GM21360 (cell line): ENCODE results near the gene ADCY1.
"Not testable (repeated sequence)": the region's sequence is repeated elsewhere in the genome, so short reads cannot be mapped to it uniquely, and the experiment has no call there.

Source experiments
- ATAC-seq: cut with Tn5 transposase; IDR thresholded peaks from one replicate; pipeline ENCODE4 v1.9.1; 2021; ENCODE audit warnings: mild to moderate bottlenecking, moderate library complexity; ENCODE audit not compliant: unreplicated experiment

The ADCY1 gene

DNA sequence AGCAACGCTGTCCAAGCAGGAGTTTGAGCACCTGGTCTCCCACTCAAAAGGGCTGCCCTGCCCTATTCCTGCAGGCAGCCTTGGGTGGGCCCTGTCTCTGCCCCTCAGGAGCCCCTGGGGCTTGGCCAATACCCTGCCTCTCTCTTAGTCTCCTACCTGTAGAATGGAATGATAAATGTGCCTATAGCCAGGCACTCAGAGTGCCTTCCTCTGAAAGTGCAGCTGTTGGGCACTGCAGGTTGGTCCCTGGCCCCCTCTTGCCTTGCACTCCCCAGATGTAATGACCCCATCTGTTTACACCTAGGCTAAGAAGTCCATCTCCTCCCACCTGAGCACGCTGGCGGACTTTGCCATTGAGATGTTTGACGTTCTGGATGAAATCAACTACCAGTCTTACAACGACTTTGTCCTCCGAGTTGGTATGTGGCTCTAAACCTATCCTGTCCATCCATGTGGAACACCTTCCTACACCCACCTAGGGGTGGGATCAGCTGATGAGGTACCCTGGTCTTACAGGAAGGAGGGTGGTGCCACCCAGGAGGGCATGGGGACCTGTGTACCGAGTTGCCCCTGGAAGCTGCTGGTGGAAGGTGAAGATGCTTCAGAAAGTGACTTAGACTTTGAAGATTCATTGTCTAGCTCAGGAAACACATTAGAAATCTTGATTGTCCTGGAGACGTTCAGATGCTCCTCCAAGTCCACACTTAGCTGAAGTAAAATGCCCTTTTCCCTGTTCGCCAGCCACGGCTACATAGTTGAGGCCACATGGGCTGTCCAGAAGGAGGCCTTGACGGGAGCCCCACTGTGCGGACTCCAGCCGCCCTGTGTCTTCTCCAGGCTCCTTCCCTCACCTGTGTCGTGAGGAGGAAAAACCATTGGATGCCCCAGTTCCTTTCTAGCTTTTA lies 134.1 kb downstream of the ADCY1 start:
- ATAC-seq, result no peak

DNA sequence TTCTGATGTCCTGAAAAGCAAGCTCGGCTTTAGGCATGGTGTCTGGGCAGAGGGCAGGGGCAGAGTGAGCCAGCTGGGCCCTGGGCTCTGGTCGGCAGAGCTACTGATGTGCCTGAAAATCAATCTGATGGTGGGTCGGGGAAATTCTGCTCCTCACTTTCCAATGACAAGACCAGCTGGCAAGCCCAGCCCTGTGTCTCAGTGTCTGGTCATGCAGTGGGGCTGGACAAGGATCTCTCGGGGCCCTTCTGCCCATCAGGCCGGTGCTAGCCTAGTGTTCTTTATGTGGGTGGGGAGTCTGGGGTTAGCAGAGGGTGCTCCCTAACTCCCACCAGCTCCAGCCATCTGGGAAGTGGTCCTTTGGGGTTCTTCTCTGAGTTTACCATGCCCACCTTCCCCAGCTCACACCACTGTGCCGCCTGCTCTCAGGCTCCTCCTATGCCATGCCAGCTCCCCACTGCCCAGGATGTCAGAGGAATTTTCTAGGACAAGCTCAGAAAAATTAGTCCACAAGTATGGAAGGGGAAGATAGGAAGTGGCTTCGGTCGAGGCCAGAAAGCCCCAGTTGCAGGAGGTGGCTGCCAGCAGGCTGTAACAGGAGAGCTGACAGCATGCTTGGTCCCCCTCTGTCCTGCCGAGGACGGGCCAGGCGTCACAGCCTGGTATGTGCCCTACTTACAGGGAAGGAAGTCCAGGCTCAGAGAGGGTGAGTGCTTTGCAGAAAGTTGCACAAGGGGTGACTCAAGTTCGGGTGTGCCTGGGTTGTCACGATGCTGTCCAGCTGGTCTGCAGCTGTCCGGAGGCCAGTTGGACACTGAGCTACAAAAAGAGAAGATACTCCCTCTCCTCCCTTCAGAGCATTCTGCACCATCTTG lies 135.2 kb downstream of the ADCY1 start:
- no peak for ATAC-seq

DNA sequence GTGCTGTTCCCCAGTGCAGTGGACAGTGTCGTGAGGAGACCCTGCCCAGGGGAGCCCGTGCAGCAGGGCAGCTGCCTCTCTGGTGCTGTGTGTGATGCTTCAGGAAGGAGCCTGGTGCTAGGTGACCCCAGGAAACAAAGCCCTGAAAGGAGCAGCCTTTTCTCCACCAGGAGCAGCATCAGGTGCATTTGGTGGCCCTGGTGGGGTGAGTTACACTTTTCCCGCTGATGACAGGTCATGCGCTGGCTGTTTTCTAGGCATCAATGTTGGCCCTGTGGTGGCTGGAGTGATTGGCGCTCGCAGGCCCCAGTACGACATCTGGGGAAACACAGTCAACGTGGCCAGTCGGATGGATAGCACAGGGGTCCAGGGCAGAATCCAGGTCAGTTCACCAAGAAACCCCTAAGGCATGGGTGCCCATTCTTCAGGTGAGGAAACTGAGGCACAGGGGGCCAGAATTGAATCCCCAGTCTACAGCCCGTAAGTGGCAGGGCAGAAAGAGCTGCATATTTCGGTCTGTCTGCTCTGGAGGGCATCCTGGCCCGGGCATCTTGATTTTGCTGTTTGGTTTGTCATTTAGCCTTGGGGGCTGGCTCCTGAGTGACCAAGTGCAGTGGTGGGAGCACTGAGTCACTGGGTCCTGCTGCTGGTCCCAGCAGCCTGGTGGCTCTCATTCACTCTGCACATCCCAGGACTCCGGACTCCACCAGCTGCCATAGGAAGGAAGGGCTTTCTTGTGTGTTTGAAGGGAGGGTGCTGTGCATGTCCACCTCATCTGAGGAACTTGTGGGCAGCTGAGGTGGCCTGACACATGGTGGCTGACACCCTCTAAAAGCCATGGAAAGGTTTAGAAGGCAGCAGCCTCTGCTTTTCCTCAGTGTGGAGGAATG lies 136.3 kb downstream of the ADCY1 start:
- ATAC-seq, result no peak

DNA sequence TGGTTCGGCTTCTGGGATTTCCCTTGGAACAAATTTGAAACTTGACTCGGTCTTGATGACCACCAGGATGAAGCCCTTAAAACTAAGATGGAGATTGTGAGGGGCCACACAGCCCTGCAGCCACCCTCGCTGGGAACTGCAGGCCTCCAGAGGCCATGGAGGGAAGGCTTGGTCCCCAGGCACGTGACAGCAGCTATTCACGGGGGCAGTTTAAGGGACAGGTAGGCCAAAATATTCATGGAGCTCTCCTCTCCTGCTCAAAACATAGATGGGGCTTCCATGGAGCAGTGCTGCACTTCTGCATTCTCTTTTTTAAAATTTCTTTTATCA lies 137.0 kb downstream of the ADCY1 start:
- no peak for ATAC-seq

DNA sequence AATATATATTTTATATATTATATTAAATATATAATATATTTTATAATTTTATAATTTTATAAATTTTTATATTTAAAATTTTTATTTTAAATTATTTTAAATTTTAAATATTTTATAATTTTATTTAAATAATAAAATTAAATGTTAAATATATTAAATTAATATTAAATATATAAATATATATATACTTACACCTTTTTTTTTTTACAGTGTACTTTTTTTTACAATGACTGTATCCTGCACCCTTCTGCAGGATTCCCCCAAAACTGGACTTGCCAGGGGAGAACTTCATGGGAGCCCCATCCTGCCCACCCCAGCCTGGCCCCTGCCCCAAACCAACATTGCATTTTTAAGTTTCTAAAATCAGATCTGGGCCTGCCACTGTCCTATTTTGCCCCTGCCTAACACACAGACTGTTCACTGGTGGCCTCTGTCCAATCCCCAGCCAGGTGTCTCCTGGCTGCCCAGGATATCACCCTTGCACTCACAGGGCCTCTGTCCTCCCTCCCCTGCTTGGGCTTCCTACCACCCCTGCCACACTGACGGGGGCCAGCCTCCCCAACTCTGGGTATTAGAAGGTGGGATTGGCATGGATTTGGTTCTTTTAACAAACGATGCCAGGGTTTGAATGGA lies 138.0 kb downstream of the ADCY1 start:
- no peak for ATAC-seq

DNA sequence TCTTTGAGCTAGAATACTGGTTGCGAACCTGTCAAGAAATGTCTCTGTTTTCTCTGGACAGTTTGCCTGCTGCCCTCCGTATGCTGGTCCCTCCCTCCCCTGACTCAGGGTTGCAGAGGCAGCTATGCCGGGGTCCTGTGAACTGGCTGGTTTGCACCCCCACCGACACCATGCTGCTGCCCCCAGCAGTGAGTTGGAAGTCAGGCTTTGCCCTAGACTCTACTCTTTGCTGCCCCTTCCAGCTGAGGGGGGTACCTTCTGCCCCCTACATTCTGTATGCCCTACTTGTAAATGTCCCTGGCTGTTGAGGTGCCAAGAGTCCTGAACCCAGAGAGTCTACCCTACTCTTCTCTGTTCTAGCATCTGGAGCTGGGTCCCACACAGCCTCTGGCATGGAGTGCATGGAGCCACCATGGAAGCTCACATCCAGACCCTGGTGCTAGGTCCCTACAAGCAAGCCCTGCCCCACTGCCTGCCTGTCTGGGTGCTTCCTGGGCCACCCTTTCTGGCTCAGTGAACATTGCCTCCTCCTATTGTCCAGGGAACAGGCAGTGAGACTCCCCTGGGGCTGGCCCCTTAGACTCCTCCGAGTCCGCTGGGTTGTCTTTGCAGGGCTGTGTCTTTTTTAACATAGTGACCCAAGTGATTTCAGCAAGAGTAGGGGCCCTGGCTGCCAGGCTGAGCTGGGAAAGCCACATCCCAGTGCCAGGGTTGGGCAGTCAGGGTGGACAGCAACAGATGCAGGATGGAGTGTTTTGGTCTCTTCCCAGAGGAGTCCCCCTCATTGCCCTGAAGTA lies 138.9 kb downstream of the ADCY1 start:
- no peak for ATAC-seq

DNA sequence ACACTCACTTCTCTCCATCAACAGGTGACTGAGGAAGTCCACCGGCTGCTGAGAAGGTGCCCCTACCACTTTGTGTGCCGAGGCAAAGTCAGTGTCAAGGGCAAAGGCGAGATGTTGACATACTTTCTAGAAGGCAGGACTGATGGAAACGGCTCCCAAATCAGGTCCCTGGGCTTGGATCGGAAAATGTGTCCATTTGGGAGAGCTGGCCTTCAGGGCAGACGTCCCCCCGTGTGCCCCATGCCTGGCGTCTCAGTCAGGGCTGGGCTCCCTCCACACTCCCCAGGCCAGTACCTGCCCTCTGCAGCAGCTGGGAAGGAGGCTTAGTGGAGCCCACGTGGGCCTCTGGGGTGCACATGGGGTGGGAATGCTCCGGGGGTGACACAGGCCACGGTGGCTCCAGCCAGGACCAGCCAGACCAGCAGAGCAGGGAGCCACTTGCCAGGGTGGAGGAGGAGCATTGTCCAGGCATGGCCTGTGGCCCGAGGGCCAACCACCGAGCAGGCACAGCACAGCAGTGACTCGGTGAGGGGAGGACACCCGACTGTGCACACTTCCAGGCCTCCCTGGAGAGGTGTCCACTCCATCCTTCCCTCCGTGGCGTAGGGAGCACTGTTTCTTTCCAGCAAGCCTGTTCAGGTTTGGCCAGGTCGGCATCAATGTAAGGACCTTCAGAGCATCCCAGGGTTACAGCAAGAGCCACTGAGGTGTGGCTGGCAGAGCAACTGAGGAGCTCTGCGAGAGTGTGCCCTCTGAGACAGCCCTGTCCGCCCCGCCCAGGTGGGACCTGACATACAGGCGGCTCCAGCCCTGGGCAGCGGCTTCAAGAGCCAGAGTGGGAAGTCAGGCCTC lies 139.7 kb downstream of the ADCY1 start:
- no peak for ATAC-seq

DNA sequence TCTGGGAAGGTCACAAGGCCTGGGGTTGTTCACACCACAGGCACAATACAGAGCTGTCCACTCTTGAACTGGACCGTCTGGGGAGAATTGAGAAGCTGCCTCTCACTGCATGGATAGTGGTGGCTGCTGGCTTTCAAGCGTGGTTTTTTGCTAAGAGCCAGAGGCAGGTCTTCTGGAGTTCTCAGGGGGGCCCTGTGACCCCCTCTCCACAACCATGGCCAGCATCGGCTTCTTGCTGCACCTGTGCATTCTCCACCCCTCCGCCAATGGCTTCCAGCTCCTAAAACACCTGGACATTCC lies 140.3 kb downstream of the ADCY1 start:
- no peak for ATAC-seq

DNA sequence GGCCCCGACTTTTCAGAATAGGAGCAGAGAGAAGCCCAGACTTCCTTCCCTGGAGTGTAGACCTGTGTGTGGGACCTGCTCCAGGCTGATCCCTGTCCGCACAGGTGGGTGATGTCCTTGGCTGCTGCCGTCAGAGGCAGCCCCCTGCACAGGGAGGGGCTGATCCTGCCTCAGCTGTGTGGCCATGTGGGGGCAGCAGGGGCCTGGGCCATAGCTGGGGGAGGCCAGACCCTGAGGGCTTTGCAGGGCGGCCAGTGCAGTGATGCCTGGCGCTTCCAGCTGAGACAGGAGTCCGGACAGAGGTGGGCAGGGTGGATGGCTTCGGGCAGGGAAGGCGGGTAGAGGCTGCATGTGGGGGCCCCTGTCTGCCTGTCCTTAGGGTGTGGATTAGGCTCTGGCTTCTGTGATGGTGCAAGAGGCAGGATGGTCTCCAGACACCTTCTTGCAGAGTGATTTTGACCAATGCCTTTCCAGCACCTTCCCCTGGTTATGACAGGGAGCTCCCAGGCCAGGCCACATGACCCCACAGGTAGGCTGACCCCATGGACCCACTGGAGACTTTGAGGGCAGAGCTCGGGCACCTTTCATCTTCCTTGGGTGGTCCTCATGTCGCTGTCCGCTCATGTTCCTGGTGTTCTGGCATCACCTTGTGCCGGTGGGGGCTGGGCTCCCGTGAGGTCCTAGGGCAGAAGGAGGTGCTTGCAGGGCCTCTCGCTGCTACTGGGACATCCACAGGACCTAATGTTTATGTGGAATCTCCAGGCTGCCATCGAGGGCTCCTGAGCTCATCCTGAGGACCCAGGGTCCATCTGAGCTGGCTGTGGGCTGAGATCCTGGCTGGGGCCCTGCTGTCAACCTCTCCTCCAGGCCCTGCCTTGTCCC lies 141.5 kb downstream of the ADCY1 start:
- no peak for ATAC-seq

DNA sequence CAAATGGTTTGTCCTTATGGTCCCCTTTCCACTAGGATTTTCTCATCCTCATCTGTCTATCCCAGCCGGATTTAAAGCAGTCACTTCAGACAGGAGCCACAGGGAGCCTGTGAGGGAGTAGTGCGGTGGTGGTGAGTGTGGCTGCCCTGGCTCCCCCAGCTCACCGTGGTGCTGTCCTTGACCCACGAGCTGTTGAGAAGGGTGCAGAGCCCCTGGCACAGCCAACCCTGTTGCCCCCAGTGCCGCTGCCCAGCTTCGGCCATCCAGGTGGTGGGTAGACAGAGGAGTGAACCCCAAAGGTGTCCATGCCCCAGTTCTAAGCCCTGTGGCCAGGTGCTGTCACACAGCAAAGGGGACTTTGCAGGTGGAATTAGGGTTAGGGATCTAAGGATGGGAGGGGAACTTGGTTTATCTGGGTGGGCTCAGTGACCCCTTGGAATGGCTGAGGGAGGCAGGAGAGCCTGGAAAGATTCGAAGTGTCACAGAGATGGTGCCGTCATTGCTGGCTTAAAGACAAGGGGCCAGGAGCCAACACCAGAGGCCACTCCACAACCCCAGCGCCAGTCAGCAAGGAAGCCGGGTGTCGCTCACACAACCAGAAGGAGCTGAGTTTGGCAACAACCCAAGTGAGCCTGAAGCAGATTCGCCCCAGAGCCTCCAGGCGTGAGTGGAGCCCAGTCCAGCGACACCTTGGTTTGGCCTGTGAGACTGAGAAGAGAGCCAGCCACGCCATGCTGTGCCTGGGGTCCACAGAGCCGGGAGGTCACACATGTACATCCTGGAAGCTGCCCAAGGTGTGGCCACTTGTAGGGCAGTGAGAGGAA lies 142.4 kb downstream of the ADCY1 start:
- no peak for ATAC-seq

DNA sequence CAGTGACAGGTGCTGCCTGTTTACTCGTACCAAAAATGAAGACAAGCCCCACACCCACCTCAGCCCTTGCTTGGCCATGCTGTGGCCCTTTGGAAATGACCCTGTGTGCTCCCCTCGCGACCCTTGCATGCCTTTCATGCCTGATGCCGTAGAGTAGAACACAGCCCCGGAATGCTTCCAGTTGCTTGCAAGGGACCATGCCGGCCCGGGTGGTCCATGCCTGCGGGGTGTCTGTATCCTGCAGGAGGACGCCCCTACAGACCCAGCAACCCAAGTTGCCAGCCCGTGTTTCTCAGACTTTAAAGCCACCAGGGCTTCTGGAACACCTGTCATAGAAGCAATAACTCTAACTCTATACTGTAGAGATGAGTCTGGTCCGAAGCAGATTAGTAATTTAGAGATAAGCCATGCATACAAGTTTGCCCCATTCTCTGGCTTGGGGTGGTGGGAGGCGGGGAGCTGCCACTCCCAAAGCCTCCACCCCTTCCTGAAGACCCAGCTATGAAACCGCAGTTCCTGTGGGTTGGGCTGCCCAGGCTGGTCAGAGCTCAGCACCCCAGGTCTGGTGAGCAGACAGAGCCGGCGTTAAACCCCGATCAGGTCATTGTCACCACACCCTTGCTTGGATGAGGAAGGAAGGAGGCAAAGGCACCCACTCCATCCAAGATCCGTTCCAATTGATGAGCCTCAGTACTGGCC lies 143.5 kb downstream of the ADCY1 start:
- no peak for ATAC-seq

DNA sequence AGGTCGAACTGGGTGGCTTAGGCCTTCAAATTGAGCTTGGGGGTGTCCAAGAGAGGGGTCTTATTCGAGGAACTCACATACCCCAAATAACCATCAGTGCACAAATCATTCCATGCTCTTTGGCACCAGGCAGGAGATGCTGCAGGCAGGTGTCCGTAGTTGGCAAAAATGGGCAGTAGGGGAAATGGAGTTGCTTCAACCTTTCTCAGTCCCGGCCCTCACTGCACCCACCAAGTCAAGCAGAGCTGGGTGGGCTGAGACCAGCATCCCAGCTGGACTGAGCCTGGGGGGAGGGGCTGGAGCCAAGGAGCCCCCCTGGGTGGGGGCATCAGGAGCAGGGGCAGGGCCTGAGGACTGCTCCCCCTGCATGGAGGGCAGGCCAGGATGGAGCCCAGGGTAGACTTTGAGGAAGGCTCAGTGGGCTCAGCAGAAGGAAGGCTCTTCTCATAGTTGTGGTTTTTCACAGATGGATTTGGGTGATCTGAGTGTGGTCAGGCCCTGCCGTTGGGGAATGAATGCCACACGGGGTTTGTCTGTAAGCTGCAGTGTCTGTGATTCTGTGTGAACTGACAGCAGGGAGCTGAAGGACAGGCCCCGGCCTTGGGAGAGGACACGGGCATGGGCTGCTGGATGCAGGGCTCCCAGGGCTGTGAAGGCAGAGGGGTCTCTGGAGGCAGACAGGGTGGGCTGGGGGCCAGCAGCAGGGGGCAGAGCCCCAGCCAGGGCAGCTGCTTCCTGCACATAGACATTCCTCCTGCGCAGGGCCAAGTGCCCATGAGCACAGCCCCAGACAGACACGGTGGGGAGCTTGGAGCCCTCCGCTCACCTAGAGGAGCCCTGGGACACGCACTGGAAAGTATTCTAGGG lies 144.5 kb downstream of the ADCY1 start:
- no peak for ATAC-seq

DNA sequence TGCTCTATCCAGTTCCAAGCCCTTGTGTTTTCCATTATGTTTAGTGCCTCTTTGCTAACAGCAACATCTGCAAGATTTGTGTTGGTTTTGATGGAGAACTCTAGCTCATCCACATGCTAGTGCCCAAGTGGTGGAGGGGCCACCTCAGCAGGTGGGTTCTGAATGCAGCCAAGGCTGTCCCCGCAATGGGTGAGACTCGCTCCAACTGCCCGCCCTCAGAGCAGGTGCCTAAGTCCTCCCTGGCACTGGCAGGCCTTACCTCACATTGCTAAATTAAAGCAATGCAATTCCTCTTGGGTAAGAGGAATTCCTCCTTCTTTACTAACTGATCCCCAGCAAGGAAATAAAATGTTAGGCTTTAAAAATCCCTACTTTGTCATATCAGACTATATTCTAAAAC lies 146.8 kb downstream of the ADCY1 start:
- ATAC-seq, result no peak

DNA sequence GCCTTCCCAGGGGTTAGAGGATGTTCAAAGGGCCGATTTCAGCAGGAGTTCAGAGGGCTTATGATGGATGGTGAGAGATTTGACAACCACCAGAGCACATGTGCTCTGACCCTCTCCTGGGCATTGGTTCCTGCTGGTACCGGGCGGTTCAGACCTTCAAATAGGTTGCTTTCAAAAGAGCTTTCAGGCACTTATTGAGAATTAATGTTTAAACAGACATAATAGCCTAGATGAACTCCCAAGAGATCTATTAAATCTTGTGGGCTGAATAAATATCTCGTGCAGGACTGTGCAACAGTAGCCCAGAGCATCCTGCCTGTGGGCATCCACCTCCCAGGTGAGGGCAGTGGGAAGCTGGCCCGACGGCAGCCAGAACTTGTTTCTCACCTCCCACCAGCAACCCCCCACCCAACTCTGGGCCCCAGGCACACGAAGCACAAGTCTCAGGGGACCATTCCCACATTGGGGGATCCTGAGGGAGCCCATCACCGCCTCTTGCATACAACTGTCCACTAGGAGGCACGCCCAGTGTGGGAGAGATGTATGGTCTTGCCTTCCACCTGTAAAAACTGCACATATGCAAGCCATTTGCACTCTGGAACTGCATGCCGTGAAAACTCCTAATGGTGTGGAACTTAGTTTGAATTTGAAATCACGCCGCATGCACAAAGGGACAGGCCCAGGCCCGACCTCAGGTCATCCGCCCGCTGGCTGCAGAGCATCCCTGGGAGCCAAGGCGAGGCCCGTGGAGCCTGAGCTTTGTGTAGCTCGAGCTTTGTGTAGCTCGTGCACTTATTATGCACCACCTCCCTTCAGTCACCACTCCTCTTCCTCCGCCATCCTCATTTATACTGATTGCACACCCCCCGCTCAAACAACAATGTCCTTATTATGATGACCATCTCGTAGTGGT lies 147.8 kb downstream of the ADCY1 start:
- no peak for ATAC-seq

DNA sequence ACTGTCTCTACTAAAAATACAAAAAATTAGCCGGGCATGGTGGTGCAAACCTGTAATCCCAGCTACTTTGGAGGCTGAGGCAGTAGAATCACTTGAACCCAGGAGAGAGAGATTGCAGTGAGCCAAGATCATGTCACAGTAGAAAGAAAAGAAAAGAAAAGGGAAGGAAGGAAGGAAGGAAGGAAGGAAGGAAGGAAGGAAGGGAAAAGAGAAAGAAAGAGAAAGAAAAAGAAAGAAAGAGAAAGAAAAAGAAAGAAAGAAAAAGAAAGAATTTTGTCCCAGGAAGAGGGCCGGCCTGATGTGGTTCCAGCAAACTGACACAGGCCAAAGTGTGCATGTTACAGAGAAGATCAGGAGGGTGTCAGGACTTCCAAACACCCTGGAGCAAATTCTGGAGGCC lies 151.1 kb downstream of the ADCY1 start:
- ATAC-seq, result not testable (repeated sequence)
